Central memory CD8-positive, alpha-beta T cell (primary cell): Measurements from ENCODE around the gene JTB.

Experiments used
- ATAC-seq: fragments of 150-1000 bp; cut with Tn5 transposase; replicated peaks from 2 replicates; pipeline ENCODE4 v1.10.0; 2022; ENCODE audit warnings: mild to moderate bottlenecking, moderate FRiP score, moderate number of reproducible peaks; ENCODE audit not compliant: poor library complexity, severe bottlenecking; ENCODE audit errors: extremely low read depth
- DNase-seq, 2 donors: peaks; one replicate each; pipeline ENCODE4 v3.0.0; 2021; ENCODE audit warnings: low spot score in 2 of 2
- H3K27ac Mint-ChIP-seq: one replicate; pipeline ENCODE4 v1.8.0; 2022; ENCODE audit warnings: low read depth, mild to moderate bottlenecking, moderate library complexity, mixed read lengths
- H3K27me3 Mint-ChIP-seq: one replicate; pipeline ENCODE4 v1.8.0; 2022; ENCODE audit warnings: mixed read lengths
- H3K36me3 Mint-ChIP-seq: one replicate; pipeline ENCODE4 v1.8.0; 2022; ENCODE audit warnings: mild to moderate bottlenecking, moderate library complexity, mixed read lengths; ENCODE audit not compliant: insufficient read depth
- H3K4me1 Mint-ChIP-seq: one replicate; pipeline ENCODE4 v1.8.0; 2022; ENCODE audit warnings: mixed read lengths
- H3K4me3 Mint-ChIP-seq: one replicate; pipeline ENCODE4 v1.8.0; 2022; ENCODE audit warnings: mild to moderate bottlenecking, moderate library complexity, mixed read lengths
- H3K9me3 Mint-ChIP-seq: one replicate; pipeline ENCODE4 v1.8.0; 2022; ENCODE audit warnings: mixed read lengths

Gene JTB

DNA sequence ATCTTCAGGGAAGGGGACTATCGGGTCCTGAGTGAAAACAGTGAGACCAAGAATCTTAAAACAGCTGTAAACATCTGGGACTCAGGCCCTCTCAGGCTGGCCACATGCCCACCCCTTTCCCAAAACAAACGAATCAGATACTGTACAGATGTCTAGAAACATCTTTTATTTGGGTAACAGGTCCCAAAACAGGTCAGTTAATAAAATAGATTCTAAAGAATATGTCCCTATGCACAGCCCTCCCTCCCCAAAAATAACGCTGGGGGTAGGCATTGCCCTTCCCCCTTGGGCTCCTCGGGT, 18.6 kb downstream of the JTB start:
- Mint-ChIP-seq H3K36me3 (peaks cover 13% of the 10 kb centered on the region), H3K27me3 (no peaks in the 10 kb centered on the region), H3K9me3 (no peaks in the 10 kb centered on the region), H3K27ac (peak overlapping the region; percentile 78), H3K4me3 (peak overlapping the region; percentile 94), H3K4me1 (peaks cover 63% of the 10 kb centered on the region)
- ATAC-seq, result no peak
- no peak for DNase-seq

DNA sequence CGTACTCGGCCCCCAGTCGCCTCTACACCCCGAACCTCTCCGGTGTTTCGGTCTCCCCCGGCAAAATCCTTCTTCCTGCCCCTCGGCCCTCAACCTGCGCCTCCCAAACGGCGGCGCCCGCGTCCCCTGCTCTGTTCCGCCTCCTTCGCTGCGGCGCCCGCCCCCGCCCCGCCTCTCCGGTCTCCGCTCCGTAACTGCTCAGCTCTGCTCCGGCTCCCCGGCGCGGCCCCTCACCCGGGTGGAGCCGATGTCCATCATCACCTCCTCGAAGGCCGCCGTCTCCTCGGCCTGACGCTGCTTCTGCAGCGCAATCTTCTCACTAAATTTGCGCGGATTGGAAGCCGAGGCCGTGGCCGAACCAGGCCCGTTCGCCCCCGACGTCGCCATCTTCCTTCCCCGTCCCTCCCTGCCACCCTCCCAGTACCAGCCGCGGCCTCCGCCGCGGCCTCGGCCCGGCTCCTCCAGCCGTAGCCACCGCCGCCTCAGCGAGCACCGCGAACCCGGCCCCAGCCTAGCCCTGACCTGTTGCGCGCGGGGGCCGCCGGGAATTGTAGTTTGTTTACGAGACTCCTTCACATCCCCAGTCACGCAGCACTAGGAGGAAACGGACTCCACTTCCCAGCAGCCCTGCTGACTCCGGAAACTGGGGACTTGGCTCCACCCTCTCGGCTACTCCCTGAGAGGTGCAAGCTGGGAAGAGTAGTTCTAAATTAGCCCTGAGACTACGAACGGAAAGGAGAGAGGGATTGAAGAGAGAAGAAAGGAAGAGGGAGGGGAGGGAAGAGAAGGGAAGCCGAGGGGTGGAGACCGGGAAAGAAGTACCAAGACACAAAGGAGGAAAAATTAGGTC, 19.1 kb downstream of the JTB start, which contains the start of gene CRTC2:
CRTC2 (minus strand) TSS at position 502 of the 850 bp plus-strand sequence; CDS start at position 387, 115 bp downstream.
- Mint-ChIP-seq H3K36me3 (peaks cover 15% of the 10 kb centered on the region), H3K27me3 (no peaks in the 10 kb centered on the region), H3K4me1 (peaks cover 63% of the 10 kb centered on the region), H3K9me3 (no peaks in the 10 kb centered on the region), H3K4me3 (peak within 1 kb of the TSS; percentile 94), H3K27ac (peak within 1 kb of the TSS; percentile 78)
- ATAC-seq (peak; percentile 94), DNase-seq (peak; percentile 91 to 95)

DNA sequence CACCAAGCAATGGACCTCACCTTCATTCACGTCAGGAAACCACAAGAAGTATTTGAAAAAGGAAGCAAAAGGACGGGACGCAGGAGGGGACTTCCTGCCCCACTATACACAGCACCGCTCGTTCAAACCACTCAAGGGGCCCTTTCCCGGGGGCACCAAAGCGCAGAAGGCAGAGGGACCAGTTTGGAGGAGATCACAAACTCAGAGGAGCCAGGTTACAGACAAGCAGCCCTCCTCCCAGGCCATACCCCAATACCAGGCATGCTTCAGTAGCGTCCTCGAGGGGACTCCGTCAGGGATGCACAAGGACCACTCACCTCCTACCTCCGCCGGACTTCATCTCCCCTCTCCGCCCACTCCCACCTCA, 19.7 kb downstream of the JTB start:
- Mint-ChIP-seq H3K4me3 (peak overlapping the region; percentile 94), H3K27me3 (no peaks in the 10 kb centered on the region), H3K27ac (peak overlapping the region; percentile 78), H3K9me3 (no peaks in the 10 kb centered on the region), H3K4me1 (peaks cover 61% of the 10 kb centered on the region), H3K36me3 (peaks cover 17% of the 10 kb centered on the region)
- ATAC-seq (peak; percentile 24), DNase-seq (no peak)

DNA sequence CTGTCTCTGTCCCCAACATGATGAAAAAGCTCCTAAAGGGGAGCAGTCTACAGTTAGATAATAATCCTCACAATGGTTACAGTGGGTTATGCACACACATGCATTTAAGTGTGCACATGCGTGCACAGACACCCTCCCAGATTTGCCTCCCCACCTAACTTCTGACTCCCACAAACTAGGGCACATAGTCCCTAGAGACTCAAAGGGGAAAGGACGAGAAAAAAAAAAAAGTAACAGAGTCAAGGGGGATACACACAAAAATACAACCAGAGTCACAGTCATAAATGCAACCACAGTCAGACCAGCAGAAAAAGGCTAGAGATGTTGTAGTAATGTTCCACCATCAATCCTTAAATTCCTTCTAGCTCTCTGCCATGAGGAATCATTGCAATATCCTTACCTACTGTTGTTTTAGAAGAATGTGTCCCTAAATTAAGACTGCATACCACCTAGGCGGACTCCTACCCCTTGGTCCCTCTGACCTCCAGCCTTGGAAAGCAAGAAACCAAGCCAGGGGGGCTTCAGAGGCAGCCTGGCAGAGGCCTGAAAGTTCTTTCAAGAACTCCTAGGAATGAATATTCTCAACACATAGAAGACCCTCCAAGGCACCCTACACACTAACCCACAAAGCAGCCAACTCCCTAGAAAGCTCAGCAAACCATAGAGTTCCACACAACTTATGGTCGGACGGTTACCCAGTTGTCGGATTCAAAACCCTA, 20.3 kb downstream of the JTB start:
- H3K27me3 Mint-ChIP-seq, result no peaks in the 10 kb centered on the region
- no peak for DNase-seq
- peak overlapping the region; percentile 94 for H3K4me3 Mint-ChIP-seq
- peaks cover 22% of the 10 kb centered on the region for H3K36me3 Mint-ChIP-seq
- no peak for ATAC-seq
- H3K4me1 Mint-ChIP-seq, result peaks cover 56% of the 10 kb centered on the region
- H3K27ac Mint-ChIP-seq, result peak overlapping the region; percentile 78
- H3K9me3 Mint-ChIP-seq, result no peaks in the 10 kb centered on the region

DNA sequence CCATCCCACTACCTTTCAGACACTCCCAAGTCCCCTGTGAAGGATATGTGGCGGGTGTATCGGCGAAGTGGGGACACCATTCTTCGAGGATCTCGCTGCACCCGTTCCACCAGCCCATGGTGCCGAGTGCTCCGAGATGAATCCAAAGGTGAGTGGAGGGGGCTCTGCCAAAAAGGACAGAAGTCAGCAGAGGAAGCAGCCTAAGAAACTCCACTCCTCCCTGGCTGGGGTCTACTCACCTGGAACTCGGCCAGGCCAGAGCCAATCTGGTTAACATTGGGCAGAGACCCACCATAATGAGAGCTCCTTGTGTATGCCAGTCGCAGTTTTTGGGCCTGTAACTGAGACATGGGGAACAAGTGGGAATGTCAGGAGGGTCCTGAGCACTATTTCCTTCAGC, 22.6 kb downstream of the JTB start:
- DNase-seq (no peak), ATAC-seq (no peak)
- H3K4me1 Mint-ChIP-seq, result peaks cover 59% of the 10 kb centered on the region
- peaks cover 36% of the 10 kb centered on the region for H3K36me3 Mint-ChIP-seq
- peak overlapping the region; percentile 83 for H3K27ac Mint-ChIP-seq
- no peak overlapping the region for H3K4me3 Mint-ChIP-seq
- H3K27me3 Mint-ChIP-seq, result no peaks in the 10 kb centered on the region
- H3K9me3 Mint-ChIP-seq, result no peaks in the 10 kb centered on the region

DNA sequence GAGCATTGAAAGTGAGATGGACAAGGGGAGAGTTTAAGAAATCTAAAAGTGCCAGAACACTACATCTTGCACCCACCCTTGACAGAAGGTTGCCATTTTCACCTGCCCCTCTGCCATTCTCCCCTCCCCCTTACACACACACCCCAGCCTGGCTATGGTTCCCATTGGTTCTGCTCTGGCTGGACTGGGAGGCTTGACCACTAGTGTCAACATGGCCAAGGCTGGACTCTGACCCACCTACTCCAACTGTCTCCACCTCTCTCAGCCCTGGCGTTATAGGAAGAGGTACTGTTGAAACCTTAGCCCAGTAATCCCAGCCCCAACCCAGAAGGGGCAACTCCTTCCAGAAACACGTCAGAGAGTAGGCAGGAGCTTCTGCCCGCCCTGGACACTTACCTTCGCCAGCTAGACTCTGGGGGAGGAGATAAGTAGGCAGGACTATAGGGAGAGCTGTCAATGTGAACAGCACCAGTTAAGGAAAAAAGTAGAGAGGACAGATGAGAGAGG, 23.6 kb downstream of the JTB start:
- H3K4me1 Mint-ChIP-seq, result peaks cover 58% of the 10 kb centered on the region
- no peaks in the 10 kb centered on the region for H3K9me3 Mint-ChIP-seq
- peaks cover 39% of the 10 kb centered on the region for H3K36me3 Mint-ChIP-seq
- ATAC-seq, result no peak
- H3K27ac Mint-ChIP-seq, result peak overlapping the region; percentile 83
- H3K27me3 Mint-ChIP-seq, result no peaks in the 10 kb centered on the region
- DNase-seq, result no peak
- peak overlapping the region; percentile 6 for H3K4me3 Mint-ChIP-seq

DNA sequence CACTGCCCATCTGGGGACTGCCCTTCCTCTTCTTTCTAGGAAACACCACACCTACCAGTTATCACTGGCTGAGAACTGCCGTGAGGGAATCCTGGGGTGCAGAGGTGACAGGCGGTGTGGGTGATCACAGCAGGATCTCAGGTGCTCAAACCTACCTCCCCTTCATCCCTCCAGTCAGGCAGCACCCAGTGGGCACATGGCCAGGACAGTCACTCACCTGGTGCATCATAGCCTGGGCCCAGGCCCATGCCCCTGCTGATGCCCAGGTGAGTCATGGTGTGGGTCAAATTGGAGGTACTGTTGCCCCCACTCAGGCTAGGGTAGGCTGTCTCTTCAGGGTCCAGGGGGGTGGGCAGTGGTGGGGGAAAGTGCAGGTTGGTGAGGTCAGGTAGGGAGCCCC, 25.7 kb downstream of the JTB start:
- H3K4me1 Mint-ChIP-seq, result peaks cover 46% of the 10 kb centered on the region
- ATAC-seq (no peak), DNase-seq (no peak)
- H3K36me3 Mint-ChIP-seq, result peaks cover 50% of the 10 kb centered on the region
- no peaks in the 10 kb centered on the region for H3K9me3 Mint-ChIP-seq
- H3K27ac Mint-ChIP-seq, result peak overlapping the region; percentile 56
- H3K4me3 Mint-ChIP-seq, result no peak overlapping the region
- H3K27me3 Mint-ChIP-seq, result no peaks in the 10 kb centered on the region

DNA sequence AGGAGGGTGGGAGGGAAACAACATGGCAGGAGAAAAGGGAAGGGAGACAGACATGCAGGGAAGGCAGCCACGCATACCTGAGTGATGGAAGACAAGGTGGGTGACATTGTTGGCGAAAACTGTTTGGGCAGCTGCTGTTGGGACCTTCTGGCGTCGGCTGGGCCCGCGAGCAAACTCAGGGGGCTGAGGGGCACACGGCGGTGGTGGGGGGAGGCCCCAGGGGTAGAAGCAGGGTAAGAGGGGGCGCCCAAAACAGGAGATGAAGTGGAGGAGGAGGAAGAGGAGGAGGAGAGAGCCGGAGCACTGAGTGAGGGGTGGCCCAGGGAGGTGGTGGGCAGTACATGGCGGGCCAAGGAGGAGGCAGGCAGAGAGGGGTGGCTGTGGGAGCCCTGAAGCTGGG, 26.3 kb downstream of the JTB start:
- DNase-seq (no peak), ATAC-seq (no peak)
- H3K36me3 Mint-ChIP-seq, result peaks cover 53% of the 10 kb centered on the region
- no peaks in the 10 kb centered on the region for H3K9me3 Mint-ChIP-seq
- H3K4me3 Mint-ChIP-seq, result no peak overlapping the region
- H3K4me1 Mint-ChIP-seq, result peaks cover 41% of the 10 kb centered on the region
- H3K27me3 Mint-ChIP-seq, result no peaks in the 10 kb centered on the region
- H3K27ac Mint-ChIP-seq, result no peak overlapping the region

DNA sequence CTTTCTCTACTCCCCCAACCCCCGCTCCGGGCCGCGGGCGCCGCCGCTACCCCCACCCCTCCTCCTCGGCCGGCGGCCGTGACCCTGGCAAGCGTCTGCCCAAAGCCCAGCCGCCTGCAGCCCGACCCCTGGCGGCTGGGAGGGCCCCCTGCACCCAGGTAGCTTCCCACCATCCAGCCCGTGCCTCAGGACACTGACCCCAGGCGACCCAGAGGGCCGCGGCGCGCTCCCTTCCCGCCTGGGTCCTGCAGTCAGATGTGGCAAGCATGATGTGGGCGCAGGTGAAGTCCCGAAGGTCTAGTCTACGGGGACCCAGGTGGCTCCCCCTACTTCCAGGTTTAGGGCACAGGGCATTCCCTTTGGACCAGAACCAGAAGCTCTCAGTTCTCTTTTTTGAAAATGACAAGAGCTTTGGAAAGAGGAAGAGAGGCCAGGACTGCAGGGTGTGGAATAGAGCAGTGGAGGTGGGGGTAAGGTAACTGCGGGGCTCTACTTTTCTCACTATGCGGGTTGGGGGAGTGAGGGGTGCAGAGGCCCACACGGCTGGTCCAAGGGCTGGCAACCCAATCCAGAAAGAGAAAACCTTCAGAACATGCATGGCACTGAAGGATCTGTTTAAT, 30.7 kb downstream of the JTB start, which contains the start of gene DENND4B:
DENND4B (minus strand) TSS at position 97 of the 620 bp plus-strand sequence. CDS start 2,344 bp downstream, outside the sequence.
- Mint-ChIP-seq H3K9me3 (no peaks in the 10 kb centered on the region), H3K27ac (peak within 1 kb of the TSS; percentile 95), H3K27me3 (no peaks in the 10 kb centered on the region), H3K36me3 (peaks cover 57% of the 10 kb centered on the region), H3K4me1 (peaks cover 56% of the 10 kb centered on the region), H3K4me3 (peak within 1 kb of the TSS; percentile 81)
- DNase-seq (peak; percentile 46 to 48), ATAC-seq (peak; percentile 44)

DNA sequence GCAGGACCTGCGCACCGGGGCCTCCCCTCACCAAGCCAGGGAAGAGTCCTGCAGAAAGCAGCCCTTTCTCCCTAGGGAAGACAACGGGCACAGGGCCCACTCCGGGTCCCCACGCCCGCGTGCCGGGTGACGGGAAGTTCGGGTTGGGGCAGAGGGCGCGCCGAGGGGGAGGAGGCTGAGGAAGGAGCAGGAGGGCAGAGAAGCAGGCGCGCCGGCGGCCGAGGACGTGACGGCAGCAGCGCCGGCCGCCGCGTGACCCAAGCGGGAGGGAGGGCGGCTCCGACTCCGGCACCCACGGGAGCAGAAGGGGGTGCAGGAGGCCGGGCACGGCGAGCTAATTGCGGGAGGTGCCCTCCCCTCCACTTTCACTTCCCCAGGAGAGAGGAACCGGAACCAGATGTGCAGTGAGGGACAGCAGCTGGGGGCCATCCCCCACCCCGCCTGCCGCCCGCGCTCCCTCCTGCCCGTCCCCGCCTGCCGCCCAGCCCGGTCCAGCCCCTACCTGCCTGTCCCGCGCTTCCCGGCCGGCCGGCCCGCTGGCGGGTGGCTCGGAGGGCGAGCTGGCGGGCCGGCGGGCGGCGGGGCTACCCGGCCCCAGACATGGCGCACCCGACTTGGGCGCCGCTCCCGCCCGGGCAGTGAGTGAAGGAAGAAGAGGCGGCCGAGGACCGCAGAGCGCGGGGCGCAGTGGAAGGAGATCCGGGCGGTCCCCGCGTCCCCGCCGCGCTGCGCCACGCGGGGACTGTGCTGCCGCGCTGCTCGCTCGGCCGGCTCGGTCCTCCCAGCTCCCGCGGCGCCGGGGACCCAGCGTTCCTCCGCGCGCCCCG, 31.5 kb downstream of the JTB start:
- peaks cover 54% of the 10 kb centered on the region for H3K4me1 Mint-ChIP-seq
- ATAC-seq, result peak; percentile 62

DNA sequence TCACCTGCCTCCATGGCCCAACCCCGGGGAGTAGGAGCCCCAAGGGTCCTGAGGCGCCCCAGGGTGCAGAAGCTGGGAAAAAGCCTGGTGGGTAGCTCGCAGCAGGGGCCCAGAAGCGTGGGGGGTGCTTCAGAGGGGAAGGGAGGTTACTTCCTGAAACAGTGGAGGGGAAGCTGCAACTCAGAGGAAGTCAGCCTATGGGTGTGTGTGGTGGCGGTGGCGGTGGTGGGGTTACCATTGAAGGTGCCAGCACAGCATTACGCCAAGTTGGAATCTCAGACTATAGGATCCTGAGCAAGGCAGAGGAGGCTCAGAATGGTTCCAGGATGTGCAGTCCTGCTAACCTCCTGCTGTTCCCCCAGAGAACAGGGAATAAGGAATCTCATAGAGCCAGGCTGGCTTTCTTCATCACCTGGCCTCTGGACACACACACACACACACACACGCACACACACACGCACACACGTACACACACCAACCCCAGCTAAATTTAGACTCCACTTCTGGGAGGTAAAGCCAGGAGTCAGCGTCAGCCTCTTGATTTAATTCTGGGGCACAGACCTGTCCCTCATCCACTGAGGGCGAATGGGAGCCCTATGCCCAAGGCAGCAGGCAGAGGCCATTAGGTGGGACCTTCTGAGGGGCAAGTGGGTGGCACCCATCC, 32.2 kb downstream of the JTB start:
- Mint-ChIP-seq H3K4me3 (peak overlapping the region; percentile 81), H3K27me3 (no peaks in the 10 kb centered on the region), H3K27ac (peak overlapping the region; percentile 95), H3K4me1 (peaks cover 53% of the 10 kb centered on the region), H3K36me3 (peaks cover 54% of the 10 kb centered on the region), H3K9me3 (no peaks in the 10 kb centered on the region)
- DNase-seq (peak; percentile 64 to 83), ATAC-seq (peak; percentile 86)

More for the DNA sequence above, 31.5 kb downstream of the JTB start:
- H3K9me3 Mint-ChIP-seq, result no peaks in the 10 kb centered on the region
- no peaks in the 10 kb centered on the region for H3K27me3 Mint-ChIP-seq
- peak overlapping the region; percentile 95 for H3K27ac Mint-ChIP-seq
- DNase-seq, result peak; percentile 57 to 70
- H3K36me3 Mint-ChIP-seq, result peaks cover 56% of the 10 kb centered on the region
- peak overlapping the region; percentile 81 for H3K4me3 Mint-ChIP-seq
